Activated CD4-positive, alpha-beta T cell treated with anti-CD3 and anti-CD28 coated beads, Interleukin-2, Interleukin-6, amounts not matched to agents 100 ng/mL and 50 ng/mL, durations not matched to agents 16 hours and 8 hours (primary cell): ENCODE results near the gene EYA4.
"Not testable (repeated sequence)": the region's sequence is repeated elsewhere in the genome, so short reads cannot be mapped to it uniquely, and the experiment has no call there.

Experiments used
- DNase-seq: peaks from one replicate; pipeline ENCODE4 v3.0.0-alpha.2; 2020

EYA4 gene

DNA sequence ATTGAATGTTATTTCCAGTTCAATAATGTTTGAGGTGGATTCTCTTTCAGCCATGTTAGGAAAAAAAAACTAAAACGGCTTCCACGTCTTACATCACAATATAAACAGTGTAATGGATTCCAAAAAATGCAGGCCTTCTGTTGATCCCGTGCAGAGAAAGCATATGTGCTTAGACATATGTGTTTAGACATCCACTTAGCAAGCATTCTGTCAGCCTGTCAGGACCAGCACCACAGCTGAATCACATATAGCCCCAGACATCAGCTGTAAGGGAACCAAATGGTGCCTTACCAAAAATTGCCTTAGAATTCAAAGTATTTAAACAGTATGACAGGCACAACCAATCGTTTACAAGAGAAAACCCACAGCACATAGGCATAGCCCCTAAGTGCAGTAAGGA lies 304.9 kb downstream of the EYA4 start:
- no peak for DNase-seq

DNA sequence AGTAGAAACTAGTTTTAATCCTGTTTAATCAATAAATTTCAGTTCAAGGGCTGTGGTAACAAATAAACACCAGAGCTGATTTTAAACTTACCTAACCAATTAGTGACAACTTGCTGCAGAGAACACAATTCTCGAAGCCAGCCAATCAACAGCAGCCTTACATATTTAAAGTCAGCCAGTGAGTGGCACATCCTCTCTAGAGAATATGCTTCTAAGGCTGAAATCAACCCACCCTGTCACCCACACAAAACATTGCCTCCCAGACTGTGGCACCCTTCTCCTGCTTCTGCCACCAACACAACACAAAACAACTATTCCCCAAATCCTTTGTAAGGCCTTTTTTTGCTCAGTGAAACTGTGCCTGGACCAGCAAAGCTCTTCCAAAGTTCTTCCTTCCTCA lies 306.0 kb downstream of the EYA4 start:
- no peak for DNase-seq

DNA sequence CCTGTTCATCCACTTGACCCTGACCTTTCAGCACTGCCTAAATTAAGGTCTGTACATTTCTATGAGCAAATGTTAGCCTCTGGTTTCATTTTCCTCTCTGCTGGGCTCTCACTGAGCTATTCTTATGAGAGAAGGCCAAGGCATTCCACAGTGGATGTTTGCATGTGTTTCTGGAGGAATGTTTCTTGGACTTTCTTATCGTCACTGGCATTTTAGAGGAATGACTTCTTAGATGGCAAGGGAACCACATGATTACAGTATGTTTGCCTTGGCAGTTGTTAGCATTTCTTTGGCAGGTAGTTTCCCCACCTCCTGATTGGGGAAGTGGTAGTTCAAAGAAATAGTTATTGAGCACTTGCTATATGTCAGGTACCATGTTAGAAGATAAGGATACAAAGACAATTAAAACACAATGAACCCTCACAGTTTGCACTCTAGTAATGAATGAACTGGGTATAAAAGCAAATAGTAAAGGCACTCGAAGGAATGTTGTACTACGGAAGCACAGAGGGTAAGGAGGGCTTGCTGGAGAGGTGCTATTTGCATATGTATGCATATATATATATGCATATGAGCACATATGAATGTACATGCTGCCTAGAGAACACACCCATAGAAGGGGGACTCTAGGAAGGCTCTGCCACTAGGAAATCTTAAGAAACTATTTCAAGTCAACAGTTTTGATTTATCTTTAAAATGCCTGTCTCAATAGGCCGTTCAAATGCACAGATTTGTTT lies 307.4 kb downstream of the EYA4 start:
- no peak for DNase-seq

DNA sequence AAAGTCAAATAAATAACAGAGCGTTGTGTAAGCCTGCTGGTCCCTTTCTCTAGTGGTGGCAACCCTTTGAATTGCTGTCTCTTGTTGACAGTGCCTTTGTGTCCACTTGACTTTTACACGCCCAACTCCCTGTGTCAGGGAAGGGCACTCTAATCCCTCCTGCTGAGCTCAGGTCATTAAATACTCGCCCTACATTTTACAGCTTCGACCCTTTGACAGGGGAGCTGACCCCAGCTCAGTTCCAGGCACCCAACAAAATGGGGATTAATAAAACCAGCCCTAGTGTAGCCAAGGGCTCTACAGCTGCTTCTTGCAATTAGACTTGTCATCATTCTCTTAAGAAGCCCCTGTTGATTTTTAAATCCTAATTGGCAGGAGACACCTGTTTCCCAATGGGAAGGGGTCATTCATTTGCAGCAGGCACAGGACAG lies 308.2 kb downstream of the EYA4 start:
- DNase-seq = no peak

DNA sequence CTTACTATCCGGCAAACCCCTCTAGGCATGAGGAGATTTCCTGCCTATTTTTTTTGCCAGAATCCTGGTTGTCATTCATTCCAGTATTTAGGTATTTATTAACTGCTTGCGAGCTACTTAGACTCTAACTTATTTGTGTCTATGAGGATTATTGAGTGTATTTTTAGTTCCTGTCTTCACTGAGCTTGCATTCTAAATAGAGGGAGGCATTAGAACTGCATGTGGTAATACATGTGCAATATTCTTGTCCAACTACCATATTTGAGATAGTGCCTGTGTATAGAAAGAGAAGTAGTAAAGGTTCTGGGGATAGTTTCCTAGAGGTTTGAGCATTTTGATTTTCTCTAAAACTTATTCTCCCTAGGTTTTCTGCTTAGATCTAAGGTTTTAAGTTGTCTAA lies 308.9 kb downstream of the EYA4 start:
- DNase-seq = no peak

DNA sequence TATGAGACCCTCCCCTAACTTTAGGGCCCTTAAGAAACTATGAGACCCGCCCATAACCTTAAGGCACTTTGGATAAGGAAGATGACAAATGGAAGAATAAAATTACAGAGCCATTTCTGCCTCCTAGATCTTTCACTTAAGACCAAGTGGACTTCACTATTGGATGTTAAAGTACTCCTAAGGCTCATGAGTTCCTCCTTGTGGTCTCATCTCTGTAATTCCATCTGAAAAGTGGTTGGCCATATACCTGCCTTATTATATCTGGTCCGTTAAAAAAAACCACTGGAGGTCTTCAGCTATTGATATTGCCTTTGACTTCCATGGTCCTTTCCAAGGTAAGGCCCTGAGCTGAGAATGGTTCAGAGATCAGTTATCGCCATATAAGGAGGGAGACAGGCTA lies 310.3 kb downstream of the EYA4 start:
- DNase-seq = no peak

DNA sequence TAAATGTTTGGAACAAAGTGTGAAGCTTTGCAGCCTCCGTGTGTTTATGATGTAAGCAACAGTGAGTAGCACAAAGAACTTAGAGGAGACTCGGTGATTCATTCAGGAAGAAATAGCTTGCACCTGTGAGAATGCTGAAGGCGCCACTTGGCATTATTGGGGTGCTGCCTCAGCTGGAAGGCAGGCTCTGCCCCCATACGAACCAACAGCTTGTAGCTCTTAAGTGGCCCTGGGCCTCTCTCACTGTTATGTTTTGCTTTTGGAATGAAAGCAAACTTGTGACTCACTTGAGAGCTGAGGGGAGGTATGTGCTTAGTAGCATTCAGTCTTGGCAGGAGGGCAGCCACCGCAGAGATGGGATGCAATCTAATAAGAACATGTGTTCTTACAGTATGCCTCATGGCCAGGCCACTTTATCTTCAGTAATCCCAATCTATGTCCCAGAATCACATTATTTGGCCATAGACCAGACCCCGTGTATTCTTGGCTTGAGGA lies 310.7 kb downstream of the EYA4 start:
- DNase-seq = no peak

DNA sequence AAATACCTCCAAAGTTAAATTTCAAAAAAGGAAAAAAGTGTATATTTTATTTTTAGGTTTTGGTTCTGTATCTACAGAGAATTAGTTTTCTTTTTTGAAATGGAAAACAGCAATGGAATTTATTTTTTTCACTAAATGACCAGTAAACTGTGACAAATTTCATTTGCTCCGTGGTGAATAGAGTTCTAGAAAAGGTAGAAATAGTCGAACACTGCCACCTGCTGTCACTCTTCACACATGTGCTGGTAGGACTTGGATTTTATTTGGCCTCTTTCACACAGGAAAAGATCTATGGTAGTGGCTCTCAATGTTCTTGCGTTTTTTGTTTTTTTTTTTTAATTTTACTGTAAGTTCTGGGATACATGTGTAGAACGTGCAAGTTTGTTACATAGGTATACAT lies 312.5 kb downstream of the EYA4 start:
- peak; percentile 17 for DNase-seq

DNA sequence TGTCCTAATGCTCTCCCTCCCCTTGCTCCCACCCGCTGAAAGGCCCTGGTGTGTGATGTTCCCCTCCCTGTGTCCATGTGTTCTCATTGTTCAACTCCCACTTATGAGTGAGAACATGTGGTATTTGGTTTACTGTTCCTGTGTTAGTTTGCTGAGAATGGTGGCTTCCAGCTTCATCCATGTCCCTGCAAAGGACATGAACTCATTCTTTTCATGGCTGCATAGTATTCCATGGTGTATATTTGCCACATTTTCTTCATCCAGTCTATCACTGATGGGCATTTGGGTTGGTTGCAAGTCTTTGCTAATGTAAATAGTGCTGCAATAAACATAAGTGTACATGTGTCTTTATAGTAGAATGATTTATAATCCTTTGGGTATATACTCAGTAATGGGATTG lies 313.0 kb downstream of the EYA4 start:
- DNase-seq = not testable (repeated sequence)

DNA sequence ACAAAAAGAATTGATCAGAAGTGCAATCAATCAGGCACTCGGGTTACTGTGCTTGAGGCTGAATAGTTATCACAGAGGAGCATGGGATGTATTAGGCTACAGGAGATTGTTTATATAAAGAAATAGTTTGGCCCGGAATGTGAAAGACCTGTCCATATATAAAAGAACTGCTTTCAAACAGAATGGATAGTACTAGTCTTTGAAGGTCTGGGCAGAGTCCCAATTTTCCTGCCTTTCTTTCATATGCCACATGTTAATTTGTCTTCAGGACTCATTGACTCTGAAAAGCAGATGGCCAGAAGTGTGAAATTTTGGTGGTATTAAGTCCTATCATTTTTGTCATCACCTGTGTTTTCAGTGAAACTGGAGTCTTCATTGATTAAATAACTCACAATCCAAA lies 314.5 kb downstream of the EYA4 start:
- no peak for DNase-seq

DNA sequence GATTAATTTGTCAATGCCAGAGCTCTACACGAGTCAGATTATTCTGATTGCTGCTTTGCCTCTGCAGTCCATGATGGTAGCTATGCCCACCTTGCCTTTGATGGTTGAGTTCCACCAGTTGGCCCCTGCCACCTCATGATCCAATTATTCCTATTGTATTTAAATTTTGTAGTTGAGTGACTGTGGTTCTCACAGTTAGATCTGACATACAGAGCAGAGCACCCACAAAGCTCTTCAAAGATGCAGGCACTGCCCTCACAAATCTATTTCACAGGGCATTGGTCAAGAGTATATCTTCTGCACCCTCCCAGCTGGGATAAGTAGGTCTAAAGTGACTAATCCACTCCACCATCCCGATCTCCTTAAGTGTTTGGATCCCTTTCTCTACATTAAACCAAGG lies 318.8 kb downstream of the EYA4 start:
- DNase-seq = no peak

DNA sequence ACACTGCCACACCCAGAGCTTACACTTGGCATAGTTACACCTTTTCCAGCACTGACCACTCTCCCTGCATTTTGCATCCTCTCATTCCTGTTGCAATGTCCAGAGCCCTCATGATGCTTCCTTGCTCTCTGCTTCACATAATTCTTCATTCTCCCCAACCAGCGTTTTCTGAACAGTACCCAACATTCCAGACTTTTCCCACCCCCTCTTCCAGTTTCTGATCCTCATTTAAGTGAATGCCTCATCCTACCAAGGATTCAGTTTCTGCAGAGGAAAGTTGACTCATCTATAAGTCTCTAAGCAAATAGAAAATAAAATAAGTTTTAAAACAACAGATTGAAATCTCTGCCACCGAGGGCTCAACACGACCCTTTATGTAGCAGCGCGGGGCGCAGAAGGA lies 326.5 kb downstream of the EYA4 start:
- no peak for DNase-seq

DNA sequence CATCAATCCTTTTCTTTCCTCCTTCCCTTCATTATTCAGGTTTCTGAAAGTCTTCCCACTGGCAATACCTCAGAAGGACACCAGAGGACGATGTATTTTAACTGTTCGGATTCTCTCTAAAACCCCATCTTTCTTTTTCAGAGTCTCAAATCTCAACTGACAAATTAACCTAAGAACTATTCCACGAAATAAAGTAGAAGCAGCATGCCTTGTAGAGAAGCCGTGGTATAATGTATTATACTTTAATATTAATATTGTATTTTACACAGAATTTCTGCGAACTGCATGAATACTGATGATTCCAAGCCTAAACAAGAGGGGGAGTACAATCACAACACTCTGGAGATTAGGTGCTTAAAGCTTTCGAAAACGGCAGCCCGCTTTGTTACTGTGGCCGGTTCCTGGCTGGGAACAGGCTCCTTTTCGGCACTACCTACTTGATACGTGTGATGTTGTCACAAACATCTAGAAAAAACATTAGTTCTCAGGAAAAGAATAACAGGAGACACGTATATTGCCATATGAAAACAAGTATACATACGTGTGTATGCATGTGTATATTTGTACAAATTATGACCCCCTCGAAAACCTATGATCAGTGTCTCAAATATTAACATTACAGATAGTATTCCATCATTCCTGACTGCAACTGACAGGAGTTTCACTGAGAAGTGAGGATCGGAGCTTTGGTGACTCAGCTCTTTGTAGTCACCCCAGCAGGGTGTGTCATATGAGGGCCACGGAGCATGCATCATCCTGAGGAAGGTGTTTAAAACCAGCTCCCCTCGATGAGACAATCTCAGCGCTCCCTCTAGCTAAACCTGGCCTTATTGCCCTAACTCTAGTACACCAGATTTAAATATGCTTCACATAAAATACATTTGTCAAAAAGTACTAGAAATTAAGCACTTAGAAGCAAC lies 328.1 kb downstream of the EYA4 start:
- DNase-seq = peak; percentile 30

DNA sequence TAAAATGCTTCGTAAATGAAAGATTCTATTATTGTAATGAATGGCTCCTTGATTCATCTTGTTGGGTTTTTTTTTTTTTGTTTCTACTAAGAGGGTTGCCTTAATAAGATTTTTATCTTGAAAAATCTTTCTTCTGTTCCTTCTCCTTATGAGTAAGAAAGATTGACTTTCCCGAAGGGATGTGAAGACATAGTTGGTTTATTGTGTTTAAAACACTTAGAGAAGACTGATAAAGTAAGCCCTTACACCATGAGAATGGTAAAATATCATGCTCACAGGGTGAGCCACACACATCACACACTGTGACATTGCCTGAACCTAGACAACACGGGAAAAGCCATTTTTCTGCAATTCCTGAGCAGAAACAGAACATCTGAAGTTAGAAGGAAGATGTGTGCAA lies 330.5 kb downstream of the EYA4 start:
- DNase-seq = no peak

DNA sequence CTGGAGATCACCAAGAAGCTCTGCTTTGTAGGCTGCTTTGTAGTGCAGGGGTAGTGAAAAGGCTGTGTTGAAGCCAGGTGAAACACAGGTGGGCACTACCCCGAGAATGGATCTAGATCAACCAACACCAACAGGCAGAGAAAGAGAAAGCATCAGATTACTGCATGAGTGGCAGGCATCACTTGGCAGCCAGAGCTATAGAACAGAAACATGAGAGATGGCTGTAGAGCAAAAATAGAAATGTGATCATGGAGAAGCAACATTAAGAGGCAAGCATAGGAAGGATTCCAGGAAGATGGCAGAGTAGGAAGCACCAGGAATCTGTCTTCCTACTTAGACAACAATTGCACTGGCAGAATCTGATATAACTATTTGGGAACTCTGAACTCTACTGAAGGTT lies 336.7 kb downstream of the EYA4 start:
- no peak for DNase-seq
